GM18861 (cell line): ENCODE measurements around the gene L3HYPDH.
"Not testable (repeated sequence)": the region's sequence is repeated elsewhere in the genome, so short reads cannot be mapped to it uniquely, and the experiment has no call there.

Source experiments
- ATAC-seq: cut with Tn5 transposase; IDR thresholded peaks from one replicate; pipeline ENCODE4 v1.9.1; 2021; ENCODE audit not compliant: unreplicated experiment

L3HYPDH gene

GRCh38 chr14:59480166-59480565, 4.0 kb downstream of the L3HYPDH start:
- no peak for ATAC-seq

- ATAC-seq, result no peak
Observed at GRCh38 chr14:59478540-59478939, 5.7 kb downstream of the L3HYPDH start.

- no peak for ATAC-seq
Observed at GRCh38 chr14:59475709-59476108, 8.5 kb downstream of the L3HYPDH start.

GRCh38 chr14:59474172-59474571, 10.0 kb downstream of the L3HYPDH start:
- no peak for ATAC-seq

- peak; percentile 29 for ATAC-seq
Observed at GRCh38 chr14:59465316-59466135, 18.7 kb downstream of the L3HYPDH start, which contains the start of gene GPR135. GPR135 (minus strand) TSS chr14:59465380; CDS start chr14:59465226, 154 bp downstream.

- ATAC-seq, result peak; percentile 42
Observed at GRCh38 chr14:59464486-59465315, 19.5 kb downstream of the L3HYPDH start.

GRCh38 chr14:59463787-59464485, 20.3 kb downstream of the L3HYPDH start:
- ATAC-seq, result peak; percentile 30

- ATAC-seq, result no peak
Observed at GRCh38 chr14:59461891-59462290, 22.3 kb downstream of the L3HYPDH start.

- ATAC-seq, result no peak
Observed at GRCh38 chr14:59460378-59460777, 23.8 kb downstream of the L3HYPDH start.

- ATAC-seq, result no peak
Observed at GRCh38 chr14:59458486-59458885, 25.7 kb downstream of the L3HYPDH start.

- no peak for ATAC-seq
Observed at GRCh38 chr14:59455411-59455810, 28.8 kb downstream of the L3HYPDH start.

- ATAC-seq, result no peak
Observed at GRCh38 chr14:59454139-59454538, 30.1 kb downstream of the L3HYPDH start.

- no peak for ATAC-seq
Observed at GRCh38 chr14:59451849-59452248, 32.4 kb downstream of the L3HYPDH start.

GRCh38 chr14:59450716-59451115, 33.5 kb downstream of the L3HYPDH start:
- ATAC-seq, result no peak

GRCh38 chr14:59448673-59449072, 35.5 kb downstream of the L3HYPDH start:
- not testable (repeated sequence) for ATAC-seq

GRCh38 chr14:59439256-59439965, 44.8 kb downstream of the L3HYPDH start:
- no peak for ATAC-seq

GRCh38 chr14:59438195-59438647, 46.0 kb downstream of the L3HYPDH start:
- no peak for ATAC-seq

GRCh38 chr14:59435987-59436386, 48.2 kb downstream of the L3HYPDH start:
- ATAC-seq, result no peak

- no peak for ATAC-seq
Observed at GRCh38 chr14:59435101-59435500, 49.1 kb downstream of the L3HYPDH start.

- ATAC-seq, result no peak
Observed at GRCh38 chr14:59429790-59430189, 54.4 kb downstream of the L3HYPDH start.
